Left lung (tissue), 10 donors: ENCODE data around the gene SPEM2. TPM values are rescaled to one million over a fixed set of nuclear protein-coding genes. Genes with fewer than 3 reads are reported as not detected.

Experiments
- ATAC-seq: fragments of 200-7000 bp; cut with Tn5 transposase; one replicate; pipeline ENCODE4 v1.9.1; 2020; ENCODE audit warnings: moderate library complexity
- DNase-seq, 4 donors: peaks; one replicate each; pipeline ENCODE4 v3.0.0-alpha.2; 2013 to 2020
- H3K27ac ChIP-seq, 2 donors: fragments of 200-600 bp; sonication (generic) in 1 of 2; one replicate each; pipeline versions ENCODE4 v1.5.0 to v1.8.0; 2020 to 2021
- H3K27me3 ChIP-seq, 2 donors: fragments of 200-600 bp; sonication (generic) in 1 of 2; one replicate each; pipeline versions ENCODE4 v1.5.0 to v1.8.0; 2020 to 2021
- H3K36me3 ChIP-seq, 2 donors: fragments of 200-600 bp; sonication (generic) in 1 of 2; one replicate each; pipeline versions ENCODE4 v1.5.0 to v1.8.0; 2020 to 2021
- H3K4me1 ChIP-seq, 2 donors: fragments of 200-600 bp; one replicate each; pipeline ENCODE4 v1.8.0; 2021
- H3K4me3 ChIP-seq, 2 donors: fragments of 200-600 bp; sonication (generic) in 1 of 2; one replicate each; pipeline versions ENCODE4 v1.5.0 to v1.8.0; 2020 to 2021; ENCODE audit warnings: mild to moderate bottlenecking in 1 of 2
- H3K9me3 ChIP-seq, 2 donors: fragments of 200-600 bp; sonication (generic) in 1 of 2; one replicate each; pipeline versions ENCODE4 v1.5.0 to v1.8.0; 2020 to 2021
- CTCF ChIP-seq, 2 donors: fragments of 200-600 bp; sonication (generic) in 1 of 2; IDR thresholded peaks; one replicate each; pipeline versions ENCODE4 v1.5.0 to v1.8.0; 2021; ENCODE audit warnings: antibody characterized with exemption in 2 of 2
- intact Hi-C, 2 donors: fragments of 100-400 bp; cut with DNase I; formaldehyde crosslinking; loops; one replicate each; pipeline versions ENCODE4 v1.11.2 to v1.14.2; 2022
- polyA plus RNA-seq, 6 donors: library from polyadenylated mRNA; unstranded; fragments of 120-200 nt; gene quantifications; one replicate each; pipeline ENCODE4 v1.2.1, GENCODE V29; 2013; ENCODE audit not compliant: insufficient read length in 6 of 6
- total RNA-seq, 2 donors: library from RNA; stranded (reverse); fragmentation: NEBNext Ultra II Directional; extraction: Animal tissue kit (Norgen Biotek cat#: 25700); gene quantifications; one replicate each; pipeline ENCODE4 v1.2.1, GENCODE V29; 2021
- donor health status: DM: no; HTN: yes; CAD: no.
- donor health status: DM: no; HTN: no; CAD: no.

The SPEM2 gene
- total and polyA plus RNA-seq, 8 donors = not detected

DNA sequence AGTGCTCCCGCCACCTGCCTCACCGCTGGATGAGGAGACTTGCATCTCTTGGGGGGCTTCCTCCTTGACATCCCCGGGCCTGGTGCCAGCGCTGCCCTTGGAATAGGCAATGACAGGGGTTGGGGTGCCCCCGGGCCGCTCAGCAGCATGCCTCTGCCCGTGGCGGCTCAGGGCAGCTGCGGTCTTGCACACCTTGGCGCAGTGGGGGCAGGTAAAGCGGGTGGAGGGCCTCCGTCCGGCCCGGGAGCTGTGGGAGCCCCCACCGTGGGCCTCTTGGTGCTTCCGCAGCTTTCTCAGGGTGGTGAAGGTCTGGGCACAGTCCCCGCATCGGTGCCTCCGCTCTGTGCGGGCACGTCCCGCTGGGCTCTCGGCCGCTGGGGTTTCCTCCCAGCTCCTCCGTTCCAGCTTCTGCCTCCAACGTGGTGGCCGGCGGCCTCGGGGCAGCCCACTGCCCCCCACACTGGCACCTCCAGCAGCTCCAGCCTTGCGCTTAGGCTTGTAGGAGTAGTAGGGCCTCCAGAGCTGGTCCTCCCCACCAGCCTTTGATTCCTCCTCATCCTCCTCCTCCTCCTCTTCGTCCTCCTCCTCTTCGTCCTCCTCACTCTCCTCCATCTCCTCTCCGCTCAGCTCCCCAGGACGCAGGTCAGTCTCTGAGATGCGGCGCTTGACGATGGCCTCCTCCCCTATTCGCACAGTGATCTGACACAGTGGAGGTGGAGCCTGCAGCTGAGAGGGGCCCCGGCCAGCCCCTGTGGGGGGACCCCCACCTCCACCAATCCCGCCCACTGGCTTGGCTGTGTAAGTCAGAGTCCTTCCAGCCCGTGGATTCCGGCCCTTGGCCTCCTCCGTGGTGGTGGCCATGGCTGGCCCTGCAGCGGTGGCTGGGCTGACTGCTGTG lies 37.3 kb downstream of the SPEM2 start:
- ATAC-seq (no peak), DNase-seq (peak in 1 of 4 donors; percentile 75)
- H3K27ac ChIP-seq = no peak overlapping the region
- peaks cover 4 to 40% of the 10 kb centered on the region in 2 donors for H3K36me3 ChIP-seq
- H3K4me1 ChIP-seq = peaks cover 7 to 22% of the 10 kb centered on the region in 2 donors
- no peak for TF ChIP-seq CTCF (IDR thresholded peaks at IDR 0.05)
- intact Hi-C loops = no loop called here
- H3K9me3 ChIP-seq = no peaks in the 10 kb centered on the region
- H3K4me3 ChIP-seq = no peak overlapping the region
- H3K27me3 ChIP-seq = no peaks in the 10 kb centered on the region

DNA sequence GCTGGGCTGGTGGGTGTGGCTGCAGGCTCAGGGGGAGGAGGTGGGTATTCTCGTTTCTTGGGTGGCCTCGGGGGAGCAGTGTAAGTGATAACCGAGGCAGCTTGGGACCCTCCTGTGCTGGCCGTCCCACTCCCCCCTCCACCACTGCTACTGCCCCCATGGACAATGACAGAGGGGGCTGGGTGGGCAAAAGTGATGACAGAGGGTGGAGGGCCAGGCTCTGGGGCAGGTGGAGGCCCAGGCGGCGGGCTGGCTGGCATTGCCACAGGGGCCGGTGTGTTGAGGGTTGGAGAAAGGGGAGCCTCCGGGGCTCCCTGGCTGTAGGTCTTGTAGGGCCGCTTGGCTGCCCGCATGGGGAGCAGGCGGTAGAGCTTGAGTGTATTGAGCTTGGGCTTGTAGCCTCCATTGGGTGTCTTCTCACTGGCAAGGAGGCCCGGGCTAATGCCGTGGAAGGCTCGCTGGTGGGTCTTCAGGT lies 38.0 kb downstream of the SPEM2 start:
- no peak for TF ChIP-seq CTCF (IDR thresholded peaks at IDR 0.05)
- DNase-seq = peak in 1 of 4 donors; percentile 60
- no peak overlapping the region for H3K4me3 ChIP-seq
- peaks cover 8 to 26% of the 10 kb centered on the region in 2 donors for H3K4me1 ChIP-seq
- peaks cover 4 to 40% of the 10 kb centered on the region in 2 donors for H3K36me3 ChIP-seq
- no peak overlapping the region for H3K27ac ChIP-seq
- ATAC-seq = no peak
- no peaks in the 10 kb centered on the region for H3K9me3 ChIP-seq
- intact Hi-C loops = no loop called here
- H3K27me3 ChIP-seq = no peaks in the 10 kb centered on the region

- intact Hi-C loops = no loop called here
- no peak for TF ChIP-seq CTCF (IDR thresholded peaks at IDR 0.05)
- no peak overlapping the region for H3K27ac ChIP-seq
- ATAC-seq (no peak), DNase-seq (no peak)
- H3K27me3 ChIP-seq = no peaks in the 10 kb centered on the region
- H3K9me3 ChIP-seq = no peaks in the 10 kb centered on the region
- no peak overlapping the region for H3K4me3 ChIP-seq
- peaks cover 8 to 26% of the 10 kb centered on the region in 2 donors for H3K4me1 ChIP-seq
- H3K36me3 ChIP-seq = peaks cover 4 to 40% of the 10 kb centered on the region in 2 donors
Observed at GRCh38 chr17:7464081-7464480, 38.7 kb downstream of the SPEM2 start.

GRCh38 chr17:7465597-7466275 lies 40.3 kb downstream of the SPEM2 start:
- ATAC-seq (peak; percentile 73), DNase-seq (peak in 3 of 4 donors; percentile 53 to 84 (median 65))
- Histone ChIP-seq H3K4me1 (peaks cover 8 to 33% of the 10 kb centered on the region in 2 donors), H3K27ac (peak overlapping the region in 1 of 2 donors; percentile 78), H3K9me3 (no peaks in the 10 kb centered on the region), H3K4me3 (no peak overlapping the region), H3K27me3 (no peaks in the 10 kb centered on the region), H3K36me3 (peaks cover 4 to 40% of the 10 kb centered on the region in 2 donors)
- intact Hi-C loops = no loop called here
- no peak for TF ChIP-seq CTCF (IDR thresholded peaks at IDR 0.05)

DNA sequence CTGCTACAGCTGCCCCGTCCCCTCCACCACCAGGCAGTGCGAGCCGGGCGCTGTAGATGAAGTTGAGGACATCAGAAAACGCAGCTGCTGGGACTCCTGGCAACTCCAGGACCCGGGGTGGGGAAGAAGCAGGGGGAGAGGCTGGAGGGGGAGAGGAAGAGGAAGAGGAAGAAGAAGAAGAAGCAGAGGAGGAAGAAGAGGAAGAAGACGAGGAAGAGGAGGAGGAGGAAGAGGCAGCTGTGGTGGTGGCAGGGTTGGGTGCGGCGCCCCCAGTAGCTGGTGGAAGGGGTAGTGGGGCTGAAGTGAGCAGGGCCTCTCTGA lies 40.9 kb downstream of the SPEM2 start:
- no peak overlapping the region for H3K4me3 ChIP-seq
- H3K4me1 ChIP-seq = peaks cover 8 to 33% of the 10 kb centered on the region in 2 donors
- no peaks in the 10 kb centered on the region for H3K27me3 ChIP-seq
- no peak for DNase-seq
- H3K9me3 ChIP-seq = no peaks in the 10 kb centered on the region
- intact Hi-C loops = no loop called here
- no peak for ATAC-seq
- H3K36me3 ChIP-seq = peaks cover 4 to 40% of the 10 kb centered on the region in 2 donors
- TF ChIP-seq CTCF (IDR thresholded peaks at IDR 0.05) = no peak
- peak overlapping the region; percentile 26 to 78 for H3K27ac ChIP-seq
